HCT116 (cell line): Measurements from ENCODE around the gene NSUN7. TPM values are rescaled to one million over a fixed set of nuclear protein-coding genes. Genes with fewer than 3 reads are reported as not detected.

Experiments used
- ATAC-seq: fragments of 200-7000 bp; cut with Tn5 transposase; 2 replicates; pipeline ENCODE4 v1.9.1; 2020; ENCODE audit warnings: mild to moderate bottlenecking, moderate library complexity
- BruUV-seq: library from RNA; stranded (reverse); fragments of 400-500 nt; replicated peaks from 2 replicates; lab custom pipeline; 2021; lab: Mats Ljungman, UMichigan
- CTCF ChIA-PET: fragments of 300-600 bp; sonication (Branson Sonifier 250); formaldehyde crosslinking; loops from one replicate; lab custom pipeline; 2021; ENCODE audit warnings: antibody characterized with exemption; lab: Charles Lee
- POLR2A ChIA-PET: fragments of 300-600, 350-600 bp; sonication (Branson Sonifier 250); formaldehyde crosslinking; loops from one replicate; lab custom pipeline; 2021; ENCODE audit warnings: antibody characterized with exemption; lab: Charles Lee
- RAD21 ChIA-PET, 2 experiments: fragments of 300-600 bp; sonication (Branson Sonifier 250); formaldehyde crosslinking; loops; one replicate each; lab custom pipeline; 2023; ENCODE audit warnings: low total read pairs in 2 of 2; ENCODE audit not compliant: uncharacterized antibody in 2 of 2, unreplicated experiment in 2 of 2, low non-redundant PET in 1 of 2; lab: Charles Lee
- DNase-seq: peaks from one replicate; pipeline ENCODE4 v3.0.0-alpha.2; 2010; ENCODE audit warnings: low read depth, low spot score
- H2AFZ ChIP-seq: fragments of 200-600 bp; shearing (Covaris generic), sonication (generic); 2 replicates; pipeline ENCODE4 v1.6.1; 2017; ENCODE audit warnings: low read depth, mixed run types, mixed read lengths, antibody characterized with exemption, low read length; ENCODE audit not compliant: poor library complexity, severe bottlenecking
- H3K27ac ChIP-seq: 2 replicates; pipeline ENCODE4 v1.5.1; 2012; ENCODE audit warnings: low read depth, low read length
- H3K27me3 ChIP-seq: fragments of 200-600 bp; sonication (generic); 2 replicates; pipeline ENCODE4 v1.6.1; 2016; ENCODE audit warnings: mixed run types, low read length, mixed read lengths; ENCODE audit not compliant: insufficient read depth
- H3K36me3 ChIP-seq, 2 experiments: fragments of 200-500 bp in 1 of 2; fragments of 200-600 bp in 1 of 2; sonication (Bioruptor generic) in 1 of 2; sonication (generic) in 1 of 2; 2 replicates each; pipeline versions ENCODE4 v1.5.1 to v1.6.1; 2014 to 2016; ENCODE audit warnings: low read length in 2 of 2, inconsistent platforms in 1 of 2, mixed read lengths in 1 of 2, mixed run types in 1 of 2; ENCODE audit not compliant: insufficient read depth in 2 of 2, control insufficient read depth in 1 of 2
- H3K4me1 ChIP-seq, 2 experiments: fragments of 200-600 bp in 1 of 2; sonication (generic) in 1 of 2; 2 replicates each; pipeline versions ENCODE4 v1.5.1 to v1.6.1; 2012 to 2017; ENCODE audit warnings: low read length in 2 of 2, inconsistent platforms in 1 of 2, mild to moderate bottlenecking in 1 of 2, mixed read lengths in 1 of 2, mixed run types in 1 of 2, moderate library complexity in 1 of 2; ENCODE audit not compliant: insufficient read depth in 2 of 2, control insufficient read depth in 1 of 2
- H3K4me2 ChIP-seq: fragments of 200-600 bp; sonication (generic); 2 replicates; pipeline ENCODE4 v1.6.1; 2017; ENCODE audit warnings: mixed run types, low read length, mixed read lengths
- H3K4me3 ChIP-seq, 2 experiments: fragments of 200-600 bp in 1 of 2; sonication (generic) in 1 of 2; replicated peaks in 1 of 2; 2 replicates each; pipeline ENCODE4 v1.5.1; 2011 to 2016; ENCODE audit warnings: low read length in 2 of 2, control low read depth in 1 of 2, low read depth in 1 of 2, mild to moderate bottlenecking in 1 of 2, mixed read lengths in 1 of 2, mixed run types in 1 of 2
- H3K79me2 ChIP-seq: fragments of 200-600 bp; sonication (generic); 2 replicates; pipeline ENCODE4 v1.6.1; 2017; ENCODE audit warnings: mild to moderate bottlenecking, mixed run types, low read length, moderate library complexity, mixed read lengths; ENCODE audit not compliant: insufficient read depth
- H3K9ac ChIP-seq: fragments of 200-600 bp; sonication (generic); 2 replicates; pipeline ENCODE4 v1.6.1; 2016; ENCODE audit warnings: low read length, mixed read lengths
- H3K9me2 ChIP-seq: fragments of 200-600 bp; sonication (generic), shearing (Covaris generic); 2 replicates; pipeline ENCODE4 v1.6.1; 2017; ENCODE audit warnings: mixed run types, mild to moderate bottlenecking, moderate library complexity; ENCODE audit not compliant: insufficient read depth
- H3K9me3 ChIP-seq, 2 experiments: fragments of 200-500 bp in 1 of 2; fragments of 200-600 bp in 1 of 2; sonication (Bioruptor generic) in 1 of 2; sonication (generic) in 1 of 2; 2 replicates each; pipeline ENCODE4 v1.6.1; 2014 to 2017; ENCODE audit warnings: low read length in 2 of 2, mixed read lengths in 2 of 2, inconsistent platforms in 1 of 2, low read depth in 1 of 2, mild to moderate bottlenecking in 1 of 2, mixed run types in 1 of 2, moderate library complexity in 1 of 2; ENCODE audit not compliant: control insufficient read depth in 1 of 2, insufficient read depth in 1 of 2
- H4K20me1 ChIP-seq: fragments of 200-600 bp; sonication (generic), shearing (Covaris generic); 2 replicates; pipeline ENCODE4 v1.6.1; 2017; ENCODE audit warnings: mixed run types, mild to moderate bottlenecking, moderate library complexity; ENCODE audit not compliant: insufficient read depth
- ATF3 ChIP-seq: IDR thresholded peaks from 2 replicates; pipeline ENCODE4 v1.6.1; 2012
- CBX3 ChIP-seq: IDR thresholded peaks from 2 replicates; pipeline ENCODE4 v1.6.1; 2012; ENCODE audit warnings: low read depth
- CEBPB ChIP-seq: IDR thresholded peaks from 2 replicates; pipeline ENCODE4 v1.6.1; 2012; ENCODE audit warnings: low read depth
- CTCF ChIP-seq, 3 experiments: fragments of 200-600 bp in 1 of 3; sonication (generic) in 1 of 3; IDR thresholded peaks in 2 of 3; conservative IDR thresholded peaks in 1 of 3; 2 replicates each; pipeline ENCODE4 v1.5.1; 2012 to 2017; ENCODE audit warnings: low read depth in 2 of 3, low read length in 2 of 3, antibody characterized with exemption in 1 of 3, borderline replicate concordance in 1 of 3, control low read depth in 1 of 3, mild to moderate bottlenecking in 1 of 3, mixed read lengths in 1 of 3, mixed run types in 1 of 3, moderate library complexity in 1 of 3; ENCODE audit not compliant: insufficient read depth in 1 of 3
- ELF1 ChIP-seq: IDR thresholded peaks from 2 replicates; pipeline ENCODE4 v1.6.1; 2012; ENCODE audit warnings: low read depth, borderline replicate concordance
- FOSL1 ChIP-seq: IDR thresholded peaks from 2 replicates; pipeline ENCODE4 v1.6.1; 2012; ENCODE audit warnings: low read depth
- JUND ChIP-seq: IDR thresholded peaks from 2 replicates; pipeline ENCODE4 v1.6.1; 2012
- MAX ChIP-seq: IDR thresholded peaks from 2 replicates; pipeline ENCODE4 v1.6.1; 2012
- POLR2AphosphoS5 ChIP-seq: IDR thresholded peaks from 2 replicates; pipeline ENCODE4 v1.6.1; 2011; ENCODE audit warnings: mild to moderate bottlenecking, low read depth, low read length, moderate library complexity
- REST ChIP-seq: IDR thresholded peaks from 2 replicates; pipeline ENCODE4 v1.6.1; 2012; ENCODE audit warnings: low read depth
- SIN3A ChIP-seq: IDR thresholded peaks from 2 replicates; pipeline ENCODE4 v1.6.1; 2012; ENCODE audit warnings: low read depth
- SP1 ChIP-seq: IDR thresholded peaks from 2 replicates; pipeline ENCODE4 v1.6.1; 2012; ENCODE audit warnings: low read depth
- SRF ChIP-seq: IDR thresholded peaks from 2 replicates; pipeline ENCODE4 v1.6.1; 2012; ENCODE audit warnings: low read depth
- ZNF274 ChIP-seq: fragments of 200-500 bp; sonication (Bioruptor generic); IDR thresholded peaks from 2 replicates; pipeline ENCODE4 v1.6.1; 2014; ENCODE audit warnings: mild to moderate bottlenecking, low read depth, low read length, inconsistent platforms
- intact Hi-C: fragments of 100-400 bp; cut with micrococcal nuclease; formaldehyde crosslinking; loops from 2 replicates; pipeline ENCODE4 v1.10.0; 2022
- total RNA-seq: library from RNA; stranded (reverse); gene quantifications from one replicate; pipeline ENCODE4 v1.2.1, GENCODE V29; 2021; ENCODE audit not compliant: unreplicated experiment

The NSUN7 gene
- total RNA-seq, 1 experiment from 2014 or later, result 0.07 TPM

- ChIA-PET RAD21 (no interaction called here), CTCF (interaction anchor here (0.6 to 1.2 kb wide), 6 partner anchors 107 to 1304 kb away, joined by 3 read pairs; no protein-coding TSS in a partner anchor), POLR2A (no interaction called here)
- H3K4me3 ChIP-seq, result no peak overlapping the region
- H3K27ac ChIP-seq, result no peak overlapping the region
- ATAC-seq, result no peak
- no peaks in the 10 kb centered on the region for H4K20me1 ChIP-seq
- no peak overlapping the region for H2AFZ ChIP-seq
- no peaks in the 10 kb centered on the region for H3K4me1 ChIP-seq
- H3K27me3 ChIP-seq, result no peaks in the 10 kb centered on the region
- intact Hi-C loops, result loop anchor here (10.0 kb wide), 1 partner anchor 480 kb away; the partner anchor contains the start of gene APBB2
- BruUV-seq, result no TSS peak
- no peaks in the 10 kb centered on the region for H3K9me3 ChIP-seq
- TF ChIP-seq CBX3, result no peak
- TF ChIP-seq CTCF (IDR thresholded peaks at IDR 0.05 in 2 of 3, conservative IDR thresholded peaks at IDR 0.05 in 1 of 3; ENCODE audit: borderline replicate concordance in 1 of 3, insufficient read depth in 1 of 3, low read depth in 2 of 3, low read length in 2 of 3), result no peak
- TF ChIP-seq ELF1, result no peak
- TF ChIP-seq MAX, result no peak
- TF ChIP-seq SIN3A, result no peak
- no peak for TF ChIP-seq ZNF274
- no peak for TF ChIP-seq POLR2AphosphoS5
- no peak for TF ChIP-seq JUND
- no peak for TF ChIP-seq ATF3
- no peak for TF ChIP-seq SP1
- no peak for TF ChIP-seq FOSL1
- no peak for TF ChIP-seq CEBPB
- no peak for TF ChIP-seq SRF
- no peak for TF ChIP-seq REST
- no peaks in the 10 kb centered on the region for H3K36me3 ChIP-seq
- H3K79me2 ChIP-seq, result no peaks in the 10 kb centered on the region
- H3K4me2 ChIP-seq, result no peak overlapping the region
- H3K9me2 ChIP-seq, result no peaks in the 10 kb centered on the region
- no peak overlapping the region for H3K9ac ChIP-seq
- DNase-seq, result no peak
These were observed 15.3 kb upstream of the NSUN7 start for GRCh38 chr4:40734497-40734896.
